HEK293 (cell line): ENCODE results near the gene MTCP1.
A peak's percentile ranks its signal among the peaks of the same experiment; 100 is the strongest.

Experiments used
- CTCF ChIA-PET: fragments of 350-600 bp; formaldehyde crosslinking; extraction: SDS; loops from one replicate; lab custom pipeline; 2021; ENCODE audit warnings: antibody characterized with exemption; lab: Yijun Ruan, JAX
- POLR2A ChIA-PET: fragments of 300-600 bp; formaldehyde crosslinking; extraction: SDS; loops from one replicate; lab custom pipeline; 2020; ENCODE audit warnings: antibody characterized with exemption, inconsistent platforms; lab: Yijun Ruan, JAX
- H3K27ac ChIP-seq: fragments of 200-500 bp; sonication (Bioruptor generic); 2 replicates; pipeline ENCODE4 v1.5.1; 2014; ENCODE audit warnings: low read depth, low read length, control low read depth, inconsistent platforms; ENCODE audit errors: extremely low read depth
- H3K36me3 ChIP-seq, 2 experiments: fragments of 200-500 bp in 1 of 2; sonication (Bioruptor generic) in 1 of 2; 1 replicate in 1 of 2; 2 replicates in 1 of 2; pipeline ENCODE4 v1.5.1; 2014 to 2017; ENCODE audit warnings: inconsistent platforms in 2 of 2, low read length in 2 of 2; ENCODE audit not compliant: control insufficient read depth in 2 of 2, insufficient read depth in 1 of 2
- H3K4me1 ChIP-seq: fragments of 200-500 bp; sonication (Bioruptor generic); 2 replicates; pipeline ENCODE4 v1.5.1; 2014; ENCODE audit warnings: mild to moderate bottlenecking, low read length, inconsistent platforms; ENCODE audit not compliant: control insufficient read depth, insufficient read depth
- H3K4me3 ChIP-seq: 2 replicates; pipeline ENCODE4 v1.5.1; 2011; ENCODE audit warnings: low read depth, mild to moderate bottlenecking, control low read depth, low read length, moderate library complexity
- H3K9me3 ChIP-seq: fragments of 200-500 bp; sonication (Bioruptor generic); 2 replicates; pipeline ENCODE4 v1.5.1; 2014; ENCODE audit warnings: low read depth, low read length, inconsistent platforms; ENCODE audit not compliant: control insufficient read depth, insufficient read depth
- BCL11A ChIP-seq: fragments of 450-650 bp; formaldehyde crosslinking; IDR thresholded peaks from 2 replicates; pipeline ENCODE4 v1.5.1; 2016; ENCODE audit warnings: low read depth, missing biosample characterization, missing genetic modification characterization
- FEZF1 ChIP-seq: fragments of 450-650 bp; formaldehyde crosslinking; IDR thresholded peaks from 2 replicates; pipeline ENCODE4 v1.5.1; 2016; ENCODE audit warnings: missing biosample characterization, missing genetic modification characterization
- INSM2 ChIP-seq: fragments of 450-650 bp; formaldehyde crosslinking; IDR thresholded peaks from 2 replicates; pipeline ENCODE4 v1.5.1; 2016; ENCODE audit warnings: missing biosample characterization, missing genetic modification characterization
- KLF7 ChIP-seq: fragments of 450-650 bp; formaldehyde crosslinking; IDR thresholded peaks from 2 replicates; pipeline ENCODE4 v1.5.1; 2016; ENCODE audit warnings: missing biosample characterization, missing genetic modification characterization, borderline replicate concordance
- KLF8 ChIP-seq: fragments of 450-650 bp; formaldehyde crosslinking; IDR thresholded peaks from 2 replicates; pipeline ENCODE4 v1.5.1; 2016; ENCODE audit warnings: missing biosample characterization, missing genetic modification characterization
- OVOL3 ChIP-seq: fragments of 450-650 bp; formaldehyde crosslinking; IDR thresholded peaks from 2 replicates; pipeline ENCODE4 v1.5.1; 2016; ENCODE audit warnings: missing biosample characterization, missing genetic modification characterization
- SP7 ChIP-seq: fragments of 450-650 bp; formaldehyde crosslinking; IDR thresholded peaks from 2 replicates; pipeline ENCODE4 v1.5.1; 2016; ENCODE audit warnings: missing biosample characterization, missing genetic modification characterization
- YY2 ChIP-seq: fragments of 450-650 bp; formaldehyde crosslinking; IDR thresholded peaks from 2 replicates; pipeline ENCODE4 v1.5.1; 2016; ENCODE audit warnings: missing biosample characterization, missing genetic modification characterization
- ZIC2 ChIP-seq: fragments of 450-650 bp; formaldehyde crosslinking; IDR thresholded peaks from 2 replicates; pipeline ENCODE4 v1.5.1; 2016; ENCODE audit warnings: missing biosample characterization, missing genetic modification characterization
- ZNF114 ChIP-seq: fragments of 450-650 bp; formaldehyde crosslinking; IDR thresholded peaks from 2 replicates; pipeline ENCODE4 v1.5.0; 2017; ENCODE audit warnings: missing biosample characterization, missing genetic modification characterization
- ZNF132 ChIP-seq: fragments of 450-650 bp; formaldehyde crosslinking; IDR thresholded peaks from 2 replicates; pipeline ENCODE4 v1.5.1; 2017; ENCODE audit warnings: missing biosample characterization, missing genetic modification characterization, borderline replicate concordance
- ZNF18 ChIP-seq: fragments of 450-650 bp; formaldehyde crosslinking; IDR thresholded peaks from 2 replicates; pipeline ENCODE4 v1.5.1; 2016; ENCODE audit warnings: missing biosample characterization, missing genetic modification characterization
- ZNF202 ChIP-seq: fragments of 450-650 bp; formaldehyde crosslinking; IDR thresholded peaks from 2 replicates; pipeline ENCODE4 v1.5.1; 2016; ENCODE audit warnings: missing biosample characterization, missing genetic modification characterization, borderline replicate concordance
- ZNF221 ChIP-seq: fragments of 450-650 bp; formaldehyde crosslinking; IDR thresholded peaks from 2 replicates; pipeline ENCODE4 v1.5.1; 2017; ENCODE audit warnings: missing biosample characterization, missing genetic modification characterization, borderline replicate concordance
- ZNF350 ChIP-seq: fragments of 450-650 bp; formaldehyde crosslinking; IDR thresholded peaks from 2 replicates; pipeline ENCODE4 v1.5.0; 2017; ENCODE audit warnings: missing biosample characterization, mild to moderate bottlenecking, missing genetic modification characterization
- ZNF354C ChIP-seq: fragments of 450-650 bp; formaldehyde crosslinking; IDR thresholded peaks from 2 replicates; pipeline ENCODE4 v1.5.1; 2016; ENCODE audit warnings: missing biosample characterization, missing genetic modification characterization, low read depth, borderline replicate concordance
- ZNF366 ChIP-seq: fragments of 450-650 bp; formaldehyde crosslinking; conservative IDR thresholded peaks from 2 replicates; pipeline ENCODE4 v1.5.1; 2016; ENCODE audit warnings: missing biosample characterization, missing genetic modification characterization
- ZNF394 ChIP-seq: fragments of 450-650 bp; formaldehyde crosslinking; IDR thresholded peaks from 2 replicates; pipeline ENCODE4 v1.5.1; 2016; ENCODE audit warnings: missing biosample characterization, missing genetic modification characterization, mild to moderate bottlenecking, moderate library complexity, borderline replicate concordance
- ZNF404 ChIP-seq: fragments of 450-650 bp; formaldehyde crosslinking; IDR thresholded peaks from 2 replicates; pipeline ENCODE4 v1.5.1; 2017; ENCODE audit warnings: missing biosample characterization, missing genetic modification characterization
- ZNF449 ChIP-seq: fragments of 450-650 bp; formaldehyde crosslinking; IDR thresholded peaks from 2 replicates; pipeline ENCODE4 v1.5.1; 2017; ENCODE audit warnings: missing biosample characterization, mild to moderate bottlenecking, missing genetic modification characterization, moderate library complexity
- ZNF473 ChIP-seq: fragments of 450-650 bp; formaldehyde crosslinking; IDR thresholded peaks from 2 replicates; pipeline ENCODE4 v1.5.1; 2017; ENCODE audit warnings: missing biosample characterization, missing genetic modification characterization
- ZNF488 ChIP-seq: fragments of 450-650 bp; formaldehyde crosslinking; IDR thresholded peaks from 2 replicates; pipeline ENCODE4 v1.5.1; 2016; ENCODE audit warnings: missing biosample characterization, missing genetic modification characterization
- ZNF558 ChIP-seq: fragments of 450-650 bp; formaldehyde crosslinking; IDR thresholded peaks from 2 replicates; pipeline ENCODE4 v1.5.1; 2016; ENCODE audit warnings: missing biosample characterization, missing genetic modification characterization
- ZNF596 ChIP-seq: fragments of 450-650 bp; IDR thresholded peaks from 2 replicates; pipeline ENCODE4 v1.5.0; 2018; ENCODE audit warnings: missing biosample characterization, mild to moderate bottlenecking, missing genetic modification characterization, moderate library complexity
- ZNF600 ChIP-seq: fragments of 450-650 bp; formaldehyde crosslinking; IDR thresholded peaks from 2 replicates; pipeline ENCODE4 v1.5.1; 2016; ENCODE audit warnings: missing biosample characterization, missing genetic modification characterization
- ZNF610 ChIP-seq: fragments of 450-650 bp; formaldehyde crosslinking; IDR thresholded peaks from 2 replicates; pipeline ENCODE4 v1.5.1; 2016; ENCODE audit warnings: missing biosample characterization, missing genetic modification characterization, borderline replicate concordance
- ZNF629 ChIP-seq: fragments of 450-650 bp; formaldehyde crosslinking; IDR thresholded peaks from 2 replicates; pipeline ENCODE4 v1.5.1; 2017; ENCODE audit warnings: missing biosample characterization, missing genetic modification characterization
- ZNF660 ChIP-seq: fragments of 450-650 bp; IDR thresholded peaks from 2 replicates; pipeline ENCODE4 v1.5.1; 2018; ENCODE audit warnings: missing biosample characterization, mild to moderate bottlenecking, missing genetic modification characterization
- ZNF664 ChIP-seq: fragments of 450-650 bp; formaldehyde crosslinking; IDR thresholded peaks from 2 replicates; pipeline ENCODE4 v1.5.1; 2016; ENCODE audit warnings: missing biosample characterization, missing genetic modification characterization
- ZNF707 ChIP-seq: fragments of 450-650 bp; formaldehyde crosslinking; IDR thresholded peaks from 2 replicates; pipeline ENCODE4 v1.5.1; 2016; ENCODE audit warnings: missing biosample characterization, missing genetic modification characterization
- ZNF768 ChIP-seq: fragments of 450-650 bp; formaldehyde crosslinking; IDR thresholded peaks from 2 replicates; pipeline ENCODE4 v1.5.1; 2018; ENCODE audit warnings: missing biosample characterization, mild to moderate bottlenecking, missing genetic modification characterization
- ZNF791 ChIP-seq: fragments of 450-650 bp; formaldehyde crosslinking; IDR thresholded peaks from 2 replicates; pipeline ENCODE4 v1.5.1; 2016; ENCODE audit warnings: missing biosample characterization, missing genetic modification characterization

Gene MTCP1

GRCh38 chrX:155069414-155069813 lies 1.5 kb downstream of the MTCP1 start:
- Histone ChIP-seq H3K9me3 (no peaks in the 10 kb centered on the region), H3K36me3 (peaks cover 0 to 16% of the 10 kb centered on the region in 2 experiments; a peak in 2 of 3 replicates), H3K4me3 (peak overlapping the region; percentile 55), H3K27ac (no peak overlapping the region), H3K4me1 (no peaks in the 10 kb centered on the region)
- TF ChIP-seq ZNF132 (no peak), ZNF114 (tag by site-specific recombination) (no peak), ZNF449 (tag by site-specific recombination) (no peak), ZNF664 (tag by site-specific recombination) (peak; percentile 34; the same call in 1 of the 2 replicates), ZNF768 (tag by site-specific recombination) (peak; percentile 72; the same call in 1 of the 2 replicates)
- POLR2A ChIA-PET: interaction anchor here (1.0 kb wide), 1 partner anchor 43 kb away, joined by 3 read pairs; the partner anchor contains the start of gene FUNDC2
- CTCF ChIA-PET: interaction anchor here (1.3 kb wide), 1 partner anchor 17 kb away, joined by 3 read pairs; no protein-coding TSS in a partner anchor

GRCh38 chrX:155068165-155068564 lies 2.8 kb downstream of the MTCP1 start:
- H3K36me3 ChIP-seq: peaks cover 0 to 3% of the 10 kb centered on the region in 2 experiments; a peak in 2 of 3 replicates
- no peak overlapping the region for H3K4me3 ChIP-seq
- ChIA-PET CTCF (interaction anchor here (0.7 to 1.4 kb wide), 2 partner anchors 50 to 151 kb away, joined by 3 read pairs; no protein-coding TSS in a partner anchor), POLR2A (no interaction called here)
- H3K27ac ChIP-seq: no peak overlapping the region
- no peaks in the 10 kb centered on the region for H3K9me3 ChIP-seq
- H3K4me1 ChIP-seq: no peaks in the 10 kb centered on the region
- TF ChIP-seq FEZF1 (tag by site-specific recombination) (no peak), ZNF707 (tag by site-specific recombination) (no peak), ZNF202 (tag by site-specific recombination) (no peak), ZNF660 (tag by site-specific recombination) (no peak), ZNF354C (tag by site-specific recombination) (no peak), ZIC2 (peak; percentile 26; the same call in 1 of the 2 replicates), INSM2 (tag by site-specific recombination) (no peak), ZNF18 (tag by site-specific recombination) (no peak), YY2 (tag by site-specific recombination) (no peak), KLF7 (no peak), ZNF221 (tag by site-specific recombination) (no peak), ZNF558 (no peak), ZNF350 (tag by site-specific recombination) (no peak), ZNF791 (tag by site-specific recombination) (no peak), ZNF610 (no peak), KLF8 (tag by site-specific recombination) (no peak), ZNF114 (tag by site-specific recombination) (no peak), ZNF488 (tag by site-specific recombination) (no peak), BCL11A (tag by site-specific recombination) (no peak), OVOL3 (tag by site-specific recombination) (no peak), ZNF366 (tag by site-specific recombination) (0 out of 2 replicates have a peak, but pooled peaks have one; percentile 47), ZNF404 (tag by site-specific recombination) (no peak), ZNF473 (no peak), ZNF596 (tag by site-specific recombination) (no peak), ZNF394 (tag by site-specific recombination) (no peak), ZNF600 (tag by site-specific recombination) (peak; percentile 42; the same call in 1 of the 2 replicates), SP7 (no peak), ZNF629 (tag by site-specific recombination) (0 out of 2 replicates have a peak, but pooled peaks have one; percentile 14)
